GM21360 (cell line): Measurements from ENCODE around the gene GMEB2.
A peak's percentile ranks its signal among the peaks of the same experiment; 100 is the strongest.
"Not testable (repeated sequence)": the region's sequence is repeated elsewhere in the genome, so short reads cannot be mapped to it uniquely, and the experiment has no call there.

Experiments
- ATAC-seq: cut with Tn5 transposase; IDR thresholded peaks from one replicate; pipeline ENCODE4 v1.9.1; 2021; ENCODE audit warnings: mild to moderate bottlenecking, moderate library complexity; ENCODE audit not compliant: unreplicated experiment

Gene GMEB2

GRCh38 chr20:63573647-63574131 is 53.2 kb downstream of the GMEB2 start:
- no peak for ATAC-seq

GRCh38 chr20:63572788-63573646 is 53.9 kb downstream of the GMEB2 start:
- no peak for ATAC-seq

- no peak for ATAC-seq
These were observed 54.7 kb downstream of the GMEB2 start for GRCh38 chr20:63572071-63572787.

GRCh38 chr20:63571087-63571478 is 55.8 kb downstream of the GMEB2 start:
- ATAC-seq = not testable (repeated sequence)

GRCh38 chr20:63570281-63571086 is 56.4 kb downstream of the GMEB2 start:
- ATAC-seq = no peak

- ATAC-seq = no peak
These were observed 57.6 kb downstream of the GMEB2 start for GRCh38 chr20:63568986-63569949.

- peak; percentile 5 for ATAC-seq
These were observed 58.5 kb downstream of the GMEB2 start for GRCh38 chr20:63568170-63568981.

GRCh38 chr20:63567386-63568169 is 59.3 kb downstream of the GMEB2 start:
- peak; percentile 63 for ATAC-seq

- ATAC-seq = no peak
These were observed 59.8 kb downstream of the GMEB2 start for GRCh38 chr20:63567136-63567385.

- ATAC-seq = no peak
These were observed 60.3 kb downstream of the GMEB2 start for GRCh38 chr20:63566395-63567135.

GRCh38 chr20:63565699-63566335 is 61.1 kb downstream of the GMEB2 start:
- ATAC-seq = no peak

GRCh38 chr20:63565021-63565698 is 61.7 kb downstream of the GMEB2 start:
- ATAC-seq = no peak

- no peak for ATAC-seq
These were observed 62.7 kb downstream of the GMEB2 start for GRCh38 chr20:63564036-63564810.

GRCh38 chr20:63563225-63563935 is 63.5 kb downstream of the GMEB2 start:
- no peak for ATAC-seq

GRCh38 chr20:63562461-63563224 is 64.3 kb downstream of the GMEB2 start:
- ATAC-seq = no peak
